ENCODE results near the gene B4GALT6.

DNA sequence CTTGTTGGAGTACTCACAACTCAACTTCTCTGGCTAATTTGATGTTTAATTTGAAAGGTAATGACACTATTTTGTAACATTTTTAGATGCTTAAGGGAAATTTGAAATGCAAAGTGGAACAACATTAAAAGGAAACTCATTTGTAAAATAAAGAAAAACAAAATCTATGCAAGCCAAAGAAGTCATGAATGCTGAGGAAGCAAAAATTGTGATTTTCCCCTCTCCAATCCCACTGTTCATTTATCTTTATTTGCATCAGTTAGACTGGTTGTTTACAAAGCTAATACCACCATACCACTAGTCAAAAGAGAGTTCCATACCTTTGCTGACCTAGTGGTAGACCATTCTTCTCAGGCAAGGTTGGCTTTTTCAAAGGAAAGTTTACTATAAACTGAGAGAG is 2.2 kb upstream of the B4GALT6 start:
- TF ChIP-seq POLR2A (IDR thresholded peaks at IDR 0.05), result no peak
- TF ChIP-seq, protein P1, sequence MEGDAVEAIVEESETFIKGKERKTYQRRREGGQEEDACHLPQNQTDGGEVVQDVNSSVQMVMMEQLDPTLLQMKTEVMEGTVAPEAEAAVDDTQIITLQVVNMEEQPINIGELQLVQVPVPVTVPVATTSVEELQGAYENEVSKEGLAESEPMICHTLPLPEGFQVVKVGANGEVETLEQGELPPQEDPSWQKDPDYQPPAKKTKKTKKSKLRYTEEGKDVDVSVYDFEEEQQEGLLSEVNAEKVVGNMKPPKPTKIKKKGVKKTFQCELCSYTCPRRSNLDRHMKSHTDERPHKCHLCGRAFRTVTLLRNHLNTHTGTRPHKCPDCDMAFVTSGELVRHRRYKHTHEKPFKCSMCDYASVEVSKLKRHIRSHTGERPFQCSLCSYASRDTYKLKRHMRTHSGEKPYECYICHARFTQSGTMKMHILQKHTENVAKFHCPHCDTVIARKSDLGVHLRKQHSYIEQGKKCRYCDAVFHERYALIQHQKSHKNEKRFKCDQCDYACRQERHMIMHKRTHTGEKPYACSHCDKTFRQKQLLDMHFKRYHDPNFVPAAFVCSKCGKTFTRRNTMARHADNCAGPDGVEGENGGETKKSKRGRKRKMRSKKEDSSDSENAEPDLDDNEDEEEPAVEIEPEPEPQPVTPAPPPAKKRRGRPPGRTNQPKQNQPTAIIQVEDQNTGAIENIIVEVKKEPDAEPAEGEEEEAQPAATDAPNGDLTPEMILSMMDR (IDR thresholded peaks at IDR 0.05), result no peak
- no peak for TF ChIP-seq EP300 (IDR thresholded peaks at IDR 0.05)

Measured in upper lobe of left lung (tissue), 4 donors.